HFF-Myc (cell line): ENCODE results near the gene TGM3.

Source experiments
- DNase-seq: peaks from one replicate; pipeline ENCODE4 v3.0.0-alpha.2; 2011; ENCODE audit warnings: low read depth; ENCODE audit errors: extremely low read depth
- H3K4me3 ChIP-seq: replicated peaks from 2 replicates; pipeline ENCODE4 v1.5.1; 2011; ENCODE audit warnings: low read depth, mild to moderate bottlenecking, control low read depth, low read length
- CTCF ChIP-seq: IDR thresholded peaks from 2 replicates; pipeline ENCODE4 v1.5.1; 2012; ENCODE audit warnings: mild to moderate bottlenecking, low read depth, low read length, control low read depth; ENCODE audit errors: missing control alignments

TGM3 gene

GRCh38 chr20:2363587-2363986, 67.8 kb downstream of the TGM3 start:
- H3K4me3 ChIP-seq, result no peak overlapping the region
- DNase-seq, result no peak
- no peak for TF ChIP-seq CTCF

GRCh38 chr20:2364044-2364443, 68.2 kb downstream of the TGM3 start:
- DNase-seq, result no peak
- H3K4me3 ChIP-seq, result no peak overlapping the region
- no peak for TF ChIP-seq CTCF

- H3K4me3 ChIP-seq, result no peak overlapping the region
- DNase-seq, result no peak
- no peak for TF ChIP-seq CTCF
Measured at GRCh38 chr20:2365091-2365490, 69.3 kb downstream of the TGM3 start.

GRCh38 chr20:2365666-2366065, 69.9 kb downstream of the TGM3 start:
- no peak for DNase-seq
- H3K4me3 ChIP-seq, result no peak overlapping the region
- TF ChIP-seq CTCF, result no peak

- H3K4me3 ChIP-seq, result no peak overlapping the region
- no peak for TF ChIP-seq CTCF
- no peak for DNase-seq
Measured at GRCh38 chr20:2368621-2369020, 72.8 kb downstream of the TGM3 start.

GRCh38 chr20:2373098-2373497, 77.3 kb downstream of the TGM3 start:
- no peak for TF ChIP-seq CTCF
- no peak for DNase-seq
- H3K4me3 ChIP-seq, result no peak overlapping the region

- DNase-seq, result no peak
- no peak for TF ChIP-seq CTCF
- H3K4me3 ChIP-seq, result no peak overlapping the region
Measured at GRCh38 chr20:2374346-2375125, 78.7 kb downstream of the TGM3 start.
